ENCODE measurements around the gene FTSJ1.
"Not testable (repeated sequence)": the region's sequence is repeated elsewhere in the genome, so short reads cannot be mapped to it uniquely, and the experiment has no call there.

The FTSJ1 gene

DNA sequence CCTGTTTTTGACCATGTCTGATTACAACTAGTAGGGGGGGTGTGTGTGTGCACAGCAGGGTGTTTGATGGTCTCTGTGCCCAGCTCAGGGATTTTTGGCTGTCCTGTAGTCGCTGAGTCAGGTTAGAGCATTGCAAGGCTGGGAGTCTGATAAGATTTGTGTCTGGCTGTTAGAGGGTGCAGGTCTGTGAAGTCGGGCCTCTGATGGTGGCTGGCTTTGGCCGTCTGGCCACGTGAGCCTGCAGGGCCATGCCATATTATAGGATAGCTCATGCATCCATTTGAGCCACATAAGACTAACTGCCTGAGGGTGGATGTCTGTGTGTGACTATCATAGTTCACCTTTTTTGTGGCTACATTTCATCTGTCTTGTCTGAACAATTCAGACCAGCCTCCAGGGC is 37.7 kb downstream of the FTSJ1 start:
- Histone ChIP-seq H3K27ac (no peak overlapping the region), H3K4me3 (ENCODE audit: low read depth, low read length) (no peak overlapping the region), H3K27me3 (replicated peaks) (no peaks in the 10 kb centered on the region), H3K36me3 (replicated peaks) (no peaks in the 10 kb centered on the region)
- in situ Hi-C loops (cut with HindIII; ENCODE audit: low pct_ligation_motif_present, low sequenced_read_pairs) = no loop called here
- TF ChIP-seq, protein P1, sequence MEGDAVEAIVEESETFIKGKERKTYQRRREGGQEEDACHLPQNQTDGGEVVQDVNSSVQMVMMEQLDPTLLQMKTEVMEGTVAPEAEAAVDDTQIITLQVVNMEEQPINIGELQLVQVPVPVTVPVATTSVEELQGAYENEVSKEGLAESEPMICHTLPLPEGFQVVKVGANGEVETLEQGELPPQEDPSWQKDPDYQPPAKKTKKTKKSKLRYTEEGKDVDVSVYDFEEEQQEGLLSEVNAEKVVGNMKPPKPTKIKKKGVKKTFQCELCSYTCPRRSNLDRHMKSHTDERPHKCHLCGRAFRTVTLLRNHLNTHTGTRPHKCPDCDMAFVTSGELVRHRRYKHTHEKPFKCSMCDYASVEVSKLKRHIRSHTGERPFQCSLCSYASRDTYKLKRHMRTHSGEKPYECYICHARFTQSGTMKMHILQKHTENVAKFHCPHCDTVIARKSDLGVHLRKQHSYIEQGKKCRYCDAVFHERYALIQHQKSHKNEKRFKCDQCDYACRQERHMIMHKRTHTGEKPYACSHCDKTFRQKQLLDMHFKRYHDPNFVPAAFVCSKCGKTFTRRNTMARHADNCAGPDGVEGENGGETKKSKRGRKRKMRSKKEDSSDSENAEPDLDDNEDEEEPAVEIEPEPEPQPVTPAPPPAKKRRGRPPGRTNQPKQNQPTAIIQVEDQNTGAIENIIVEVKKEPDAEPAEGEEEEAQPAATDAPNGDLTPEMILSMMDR (IDR thresholded peaks at IDR 0.05; ENCODE audit: low read depth, low read length, missing control alignments) = no peak
- DNase-seq = no peak

DNA sequence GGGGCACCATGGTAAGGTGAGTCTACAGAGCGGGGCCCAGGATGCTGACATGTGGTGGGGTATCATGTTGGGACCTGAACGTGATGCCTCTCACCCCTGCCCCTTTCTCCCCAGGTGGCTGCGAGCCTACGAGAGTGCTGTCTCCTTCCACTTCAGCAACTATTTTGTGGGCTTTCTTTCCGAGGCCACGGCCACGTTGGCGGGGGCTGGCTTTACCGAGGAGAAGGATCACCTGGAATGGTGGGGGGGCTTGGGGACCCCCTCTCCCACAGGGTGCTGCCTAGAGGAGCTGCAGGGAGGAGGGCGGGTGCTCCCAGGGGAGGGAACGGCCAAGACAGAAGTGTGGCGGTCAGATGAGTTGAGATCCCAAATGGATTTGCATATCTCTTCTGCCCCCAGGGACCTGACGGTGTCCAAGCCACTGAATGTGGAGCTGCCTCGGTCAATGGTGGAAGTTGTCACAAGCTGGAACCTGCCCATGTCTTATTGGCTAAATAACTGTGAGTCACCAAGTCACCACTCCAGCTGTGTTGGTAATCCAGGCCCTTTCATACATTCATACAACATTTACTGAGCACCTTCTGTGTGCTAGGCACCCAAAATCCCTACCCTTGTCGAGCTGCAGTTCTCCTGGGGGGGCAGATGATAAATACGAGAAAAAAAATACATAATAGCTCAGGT is 38.3 kb downstream of the FTSJ1 start:
- no peak for DNase-seq
- Histone ChIP-seq H3K36me3 (replicated peaks) (no peaks in the 10 kb centered on the region), H3K27ac (no peak overlapping the region), H3K4me3 (ENCODE audit: low read depth, low read length) (no peak overlapping the region), H3K27me3 (replicated peaks) (no peaks in the 10 kb centered on the region)
- in situ Hi-C loops (cut with HindIII; ENCODE audit: low pct_ligation_motif_present, low sequenced_read_pairs) = no loop called here
- TF ChIP-seq, protein P1 (IDR thresholded peaks at IDR 0.05; ENCODE audit: low read depth, low read length, missing control alignments) = no peak

DNA sequence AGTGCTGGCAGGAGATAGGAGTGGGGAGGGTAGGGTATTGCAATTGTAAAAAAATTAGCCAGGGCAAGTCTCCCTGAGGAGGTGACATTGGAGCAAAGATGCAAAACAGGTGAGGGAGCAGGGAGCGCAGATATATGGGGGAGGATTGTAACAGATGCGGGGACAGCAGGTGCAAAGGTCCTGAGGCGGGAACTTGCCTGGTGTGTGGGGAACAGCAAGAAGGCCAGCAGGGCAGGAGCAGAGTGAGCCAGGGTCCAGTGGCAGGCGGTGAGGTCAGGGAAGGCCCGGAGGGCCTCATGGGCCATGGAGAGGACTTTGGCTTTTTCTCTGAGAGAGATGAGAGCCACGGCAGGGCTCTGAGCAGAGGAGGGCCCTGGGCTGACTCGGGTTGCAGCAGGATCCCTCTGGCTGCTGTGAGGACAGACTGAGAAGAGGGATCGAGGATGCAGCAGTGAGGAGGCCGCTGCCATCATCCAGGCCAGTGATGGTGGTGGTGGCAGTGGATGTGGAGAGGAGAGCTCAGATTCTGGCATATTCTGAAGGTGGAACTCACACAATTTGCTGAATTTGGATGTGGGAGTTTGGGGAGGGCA is 39.0 kb downstream of the FTSJ1 start:
- no peak for DNase-seq
- in situ Hi-C loops (cut with HindIII; ENCODE audit: low pct_ligation_motif_present, low sequenced_read_pairs) = no loop called here
- TF ChIP-seq, protein P1 (IDR thresholded peaks at IDR 0.05; ENCODE audit: low read depth, low read length, missing control alignments) = no peak
- Histone ChIP-seq H3K27me3 (replicated peaks) (no peaks in the 10 kb centered on the region), H3K36me3 (replicated peaks) (no peaks in the 10 kb centered on the region), H3K27ac (no peak overlapping the region), H3K4me3 (ENCODE audit: low read depth, low read length) (no peak overlapping the region)

DNA sequence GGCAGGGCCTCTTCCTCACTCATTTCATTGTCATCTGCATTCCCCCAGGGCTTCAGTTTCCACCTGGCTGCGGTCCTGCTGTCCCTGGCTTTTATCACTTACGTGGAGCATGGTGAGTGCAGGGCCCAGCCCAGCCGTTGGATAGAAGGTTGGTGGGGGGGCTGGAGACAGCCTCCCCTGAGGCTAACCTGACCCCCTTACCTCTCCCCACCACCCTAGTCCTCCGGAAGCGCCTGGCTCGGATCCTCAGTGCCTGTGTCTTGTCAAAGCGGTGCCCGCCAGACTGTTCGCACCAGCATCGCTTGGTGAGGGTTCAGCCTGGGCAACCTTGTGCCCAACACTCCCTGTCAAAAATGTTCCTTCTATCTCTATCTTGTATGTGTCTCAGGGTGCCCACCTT is 39.8 kb downstream of the FTSJ1 start:
- DNase-seq = no peak
- Histone ChIP-seq H3K27ac (no peak overlapping the region), H3K4me3 (ENCODE audit: low read depth, low read length) (no peak overlapping the region), H3K27me3 (replicated peaks) (no peaks in the 10 kb centered on the region), H3K36me3 (replicated peaks) (no peaks in the 10 kb centered on the region)
- TF ChIP-seq, protein P1 (IDR thresholded peaks at IDR 0.05; ENCODE audit: low read depth, low read length, missing control alignments) = no peak
- in situ Hi-C loops (cut with HindIII; ENCODE audit: low pct_ligation_motif_present, low sequenced_read_pairs) = no loop called here

DNA sequence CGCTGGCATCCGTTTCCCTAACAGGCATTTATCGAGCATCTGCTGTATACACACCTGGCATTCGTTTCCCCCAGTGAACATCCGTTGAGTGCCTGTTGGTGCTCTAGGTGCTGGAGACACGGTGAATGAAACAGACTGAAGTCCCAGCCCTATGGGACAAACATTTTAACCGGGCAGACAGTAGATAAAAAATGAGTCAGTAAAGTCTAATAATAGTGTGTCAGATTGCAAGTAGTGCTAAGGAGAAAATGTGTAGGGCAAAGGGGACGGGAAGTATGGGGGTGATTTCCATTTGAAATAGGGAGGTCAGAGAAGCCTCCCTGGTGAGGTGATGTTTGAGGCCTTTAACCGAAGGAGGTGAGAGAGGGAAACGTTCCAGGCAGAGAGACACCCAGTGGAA is 40.3 kb downstream of the FTSJ1 start:
- no peak overlapping the region for H3K4me3 ChIP-seq (ENCODE audit: low read depth, low read length)
- H3K36me3 ChIP-seq (replicated peaks) = no peaks in the 10 kb centered on the region
- DNase-seq = no peak
- no peak overlapping the region for H3K27ac ChIP-seq
- in situ Hi-C loops (cut with HindIII; ENCODE audit: low pct_ligation_motif_present, low sequenced_read_pairs) = no loop called here
- TF ChIP-seq, protein P1 (IDR thresholded peaks at IDR 0.05; ENCODE audit: low read depth, low read length, missing control alignments) = no peak
- H3K27me3 ChIP-seq (replicated peaks) = no peaks in the 10 kb centered on the region

DNA sequence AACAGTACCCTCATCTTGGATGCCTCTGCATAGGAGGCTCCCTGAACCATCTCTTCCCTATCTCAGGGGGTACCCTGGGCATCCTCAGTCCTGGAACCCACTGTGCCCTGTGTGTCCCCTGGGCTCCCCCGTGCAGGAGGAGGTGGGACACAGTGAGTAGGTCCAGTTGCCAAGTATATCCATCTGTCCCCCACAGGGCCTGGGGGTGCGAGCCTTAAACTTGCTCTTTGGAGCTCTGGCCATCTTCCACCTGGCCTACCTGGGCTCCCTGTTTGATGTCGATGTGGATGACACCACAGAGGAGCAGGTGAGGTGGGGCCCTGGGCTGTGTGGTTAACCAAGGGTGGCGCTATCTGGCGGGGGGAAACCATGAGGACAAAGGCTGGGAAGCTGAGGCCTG is 41.0 kb downstream of the FTSJ1 start:
- Histone ChIP-seq H3K36me3 (replicated peaks) (no peaks in the 10 kb centered on the region), H3K27ac (no peak overlapping the region), H3K4me3 (ENCODE audit: low read depth, low read length) (no peak overlapping the region), H3K27me3 (replicated peaks) (no peaks in the 10 kb centered on the region)
- in situ Hi-C loops (cut with HindIII; ENCODE audit: low pct_ligation_motif_present, low sequenced_read_pairs) = no loop called here
- TF ChIP-seq, protein P1 (IDR thresholded peaks at IDR 0.05; ENCODE audit: low read depth, low read length, missing control alignments) = no peak
- DNase-seq = no peak

DNA sequence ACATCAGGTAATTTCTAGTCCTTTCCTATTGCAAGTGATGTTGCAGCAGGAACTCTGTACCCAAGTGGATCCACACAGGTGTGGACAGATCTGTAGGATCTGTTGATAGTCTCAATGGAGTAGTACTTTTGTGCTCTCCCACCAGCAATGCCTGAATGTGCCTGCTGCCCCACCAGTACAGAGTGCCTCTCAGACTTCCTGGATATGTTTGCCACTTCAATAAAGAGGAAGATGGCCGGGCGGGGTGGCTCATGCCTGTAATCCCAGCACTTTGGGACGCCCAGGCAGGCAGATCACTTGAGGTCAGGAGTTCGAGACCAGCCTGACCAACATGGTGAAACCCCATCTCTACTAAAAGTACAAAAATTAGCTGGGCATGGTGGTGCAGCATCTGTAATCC is 43.5 kb downstream of the FTSJ1 start:
- H3K27me3 ChIP-seq (replicated peaks); in situ Hi-C loops (cut with HindIII; ENCODE audit: low pct_ligation_motif_present, low sequenced_read_pairs); H3K27ac ChIP-seq; DNase-seq; H3K4me3 ChIP-seq (ENCODE audit: low read depth, low read length); H3K36me3 ChIP-seq (replicated peaks): not testable (repeated sequence)
